HepG2 (cell line): ENCODE measurements around the gene LRRC8C.

ENCODE experiments used
- JUN ChIP-seq: sonication (generic); formaldehyde crosslinking; IDR thresholded peaks from 2 replicates; pipeline ENCODE4 v1.4.0; 2020; ENCODE audit warnings: mild to moderate bottlenecking, missing genetic modification reagents
- POLR2AphosphoS5 ChIP-seq: IDR thresholded peaks from 2 replicates; pipeline ENCODE4 v1.6.1; 2012; ENCODE audit warnings: low read depth, low read length
- RFX5 ChIP-seq: IDR thresholded peaks from 2 replicates; pipeline ENCODE4 v1.6.1; 2011; ENCODE audit warnings: low read depth, low read length, improper control_type of control experiment
- TAF1 ChIP-seq: sonication (generic); formaldehyde crosslinking; IDR thresholded peaks from 2 replicates; pipeline ENCODE4 v1.4.0; 2020; ENCODE audit warnings: missing genetic modification reagents
- TP53 ChIP-seq: sonication (generic); formaldehyde crosslinking; conservative IDR thresholded peaks from 2 replicates; pipeline ENCODE4 v1.4.0; 2020; ENCODE audit warnings: missing genetic modification reagents
- ZBTB20 ChIP-seq: sonication (generic); formaldehyde crosslinking; IDR thresholded peaks from 2 replicates; pipeline ENCODE4 v1.8.1; 2023; ENCODE audit warnings: missing genetic modification reagents, low read depth, mild to moderate bottlenecking, borderline replicate concordance
- TF ChIP-seq, protein P1 (sequence below): sonication (generic); formaldehyde crosslinking; IDR thresholded peaks from 2 replicates; pipeline ENCODE4 v1.4.0; 2020; ENCODE audit warnings: missing genetic modification reagents
- TF ChIP-seq, protein P2 (sequence below): sonication (generic); formaldehyde crosslinking; IDR thresholded peaks from 2 replicates; pipeline ENCODE4 v1.4.0; 2020; ENCODE audit warnings: missing genetic modification reagents
- TF ChIP-seq, protein P3 (sequence below): sonication (generic); formaldehyde crosslinking; IDR thresholded peaks from 2 replicates; pipeline ENCODE4 v1.5.0; 2020; ENCODE audit warnings: mild to moderate bottlenecking, missing genetic modification reagents, moderate library complexity
- TF ChIP-seq, protein P4 (sequence below): sonication (generic); formaldehyde crosslinking; IDR thresholded peaks from 2 replicates; pipeline ENCODE4 v1.4.0; 2020; ENCODE audit warnings: missing genetic modification reagents, mild to moderate bottlenecking, borderline replicate concordance
- TF ChIP-seq, protein P5 (sequence below): IDR thresholded peaks from 2 replicates; pipeline ENCODE4 v1.6.1; 2012; ENCODE audit warnings: low read length, improper control_type of control experiment

DNA sequence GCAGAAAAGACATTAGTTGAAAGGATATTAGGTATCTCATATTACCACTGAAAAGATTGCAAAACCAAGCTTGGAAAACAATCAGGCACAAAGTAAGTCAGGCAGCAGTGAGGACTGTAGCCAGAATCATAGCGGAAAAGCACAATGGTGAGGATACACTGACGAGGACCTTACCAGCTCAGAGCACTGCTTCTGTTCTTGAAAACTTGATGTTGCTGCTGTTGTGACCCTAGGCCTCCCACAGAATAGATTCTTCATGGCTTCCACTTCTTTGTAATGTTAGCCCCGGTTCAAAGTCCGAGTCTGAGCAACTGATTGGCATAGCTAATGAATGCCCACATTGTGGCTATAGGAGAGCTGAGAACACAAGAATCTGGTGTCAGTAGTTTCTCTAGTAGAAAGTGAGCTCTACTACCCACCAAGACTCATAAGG is 45.2 kb upstream of the LRRC8C start:
- TF ChIP-seq, protein P1, sequence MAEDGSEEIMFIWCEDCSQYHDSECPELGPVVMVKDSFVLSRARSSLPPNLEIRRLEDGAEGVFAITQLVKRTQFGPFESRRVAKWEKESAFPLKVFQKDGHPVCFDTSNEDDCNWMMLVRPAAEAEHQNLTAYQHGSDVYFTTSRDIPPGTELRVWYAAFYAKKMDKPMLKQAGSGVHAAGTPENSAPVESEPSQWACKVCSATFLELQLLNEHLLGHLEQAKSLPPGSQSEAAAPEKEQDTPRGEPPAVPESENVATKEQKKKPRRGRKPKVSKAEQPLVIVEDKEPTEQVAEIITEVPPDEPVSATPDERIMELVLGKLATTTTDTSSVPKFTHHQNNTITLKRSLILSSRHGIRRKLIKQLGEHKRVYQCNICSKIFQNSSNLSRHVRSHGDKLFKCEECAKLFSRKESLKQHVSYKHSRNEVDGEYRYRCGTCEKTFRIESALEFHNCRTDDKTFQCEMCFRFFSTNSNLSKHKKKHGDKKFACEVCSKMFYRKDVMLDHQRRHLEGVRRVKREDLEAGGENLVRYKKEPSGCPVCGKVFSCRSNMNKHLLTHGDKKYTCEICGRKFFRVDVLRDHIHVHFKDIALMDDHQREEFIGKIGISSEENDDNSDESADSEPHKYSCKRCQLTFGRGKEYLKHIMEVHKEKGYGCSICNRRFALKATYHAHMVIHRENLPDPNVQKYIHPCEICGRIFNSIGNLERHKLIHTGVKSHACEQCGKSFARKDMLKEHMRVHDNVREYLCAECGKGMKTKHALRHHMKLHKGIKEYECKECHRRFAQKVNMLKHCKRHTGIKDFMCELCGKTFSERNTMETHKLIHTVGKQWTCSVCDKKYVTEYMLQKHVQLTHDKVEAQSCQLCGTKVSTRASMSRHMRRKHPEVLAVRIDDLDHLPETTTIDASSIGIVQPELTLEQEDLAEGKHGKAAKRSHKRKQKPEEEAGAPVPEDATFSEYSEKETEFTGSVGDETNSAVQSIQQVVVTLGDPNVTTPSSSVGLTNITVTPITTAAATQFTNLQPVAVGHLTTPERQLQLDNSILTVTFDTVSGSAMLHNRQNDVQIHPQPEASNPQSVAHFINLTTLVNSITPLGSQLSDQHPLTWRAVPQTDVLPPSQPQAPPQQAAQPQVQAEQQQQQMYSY (CRISPR knock-in tag): no peak
- TF ChIP-seq JUN (CRISPR knock-in tag): no peak
- TF ChIP-seq, protein P2, sequence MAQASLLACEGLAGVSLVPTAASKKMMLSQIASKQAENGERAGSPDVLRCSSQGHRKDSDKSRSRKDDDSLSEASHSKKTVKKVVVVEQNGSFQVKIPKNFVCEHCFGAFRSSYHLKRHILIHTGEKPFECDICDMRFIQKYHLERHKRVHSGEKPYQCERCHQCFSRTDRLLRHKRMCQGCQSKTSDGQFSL (CRISPR knock-in tag): no peak
- TF ChIP-seq, protein P3, sequence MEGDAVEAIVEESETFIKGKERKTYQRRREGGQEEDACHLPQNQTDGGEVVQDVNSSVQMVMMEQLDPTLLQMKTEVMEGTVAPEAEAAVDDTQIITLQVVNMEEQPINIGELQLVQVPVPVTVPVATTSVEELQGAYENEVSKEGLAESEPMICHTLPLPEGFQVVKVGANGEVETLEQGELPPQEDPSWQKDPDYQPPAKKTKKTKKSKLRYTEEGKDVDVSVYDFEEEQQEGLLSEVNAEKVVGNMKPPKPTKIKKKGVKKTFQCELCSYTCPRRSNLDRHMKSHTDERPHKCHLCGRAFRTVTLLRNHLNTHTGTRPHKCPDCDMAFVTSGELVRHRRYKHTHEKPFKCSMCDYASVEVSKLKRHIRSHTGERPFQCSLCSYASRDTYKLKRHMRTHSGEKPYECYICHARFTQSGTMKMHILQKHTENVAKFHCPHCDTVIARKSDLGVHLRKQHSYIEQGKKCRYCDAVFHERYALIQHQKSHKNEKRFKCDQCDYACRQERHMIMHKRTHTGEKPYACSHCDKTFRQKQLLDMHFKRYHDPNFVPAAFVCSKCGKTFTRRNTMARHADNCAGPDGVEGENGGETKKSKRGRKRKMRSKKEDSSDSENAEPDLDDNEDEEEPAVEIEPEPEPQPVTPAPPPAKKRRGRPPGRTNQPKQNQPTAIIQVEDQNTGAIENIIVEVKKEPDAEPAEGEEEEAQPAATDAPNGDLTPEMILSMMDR (CRISPR knock-in tag): no peak
- TF ChIP-seq, protein P4, sequence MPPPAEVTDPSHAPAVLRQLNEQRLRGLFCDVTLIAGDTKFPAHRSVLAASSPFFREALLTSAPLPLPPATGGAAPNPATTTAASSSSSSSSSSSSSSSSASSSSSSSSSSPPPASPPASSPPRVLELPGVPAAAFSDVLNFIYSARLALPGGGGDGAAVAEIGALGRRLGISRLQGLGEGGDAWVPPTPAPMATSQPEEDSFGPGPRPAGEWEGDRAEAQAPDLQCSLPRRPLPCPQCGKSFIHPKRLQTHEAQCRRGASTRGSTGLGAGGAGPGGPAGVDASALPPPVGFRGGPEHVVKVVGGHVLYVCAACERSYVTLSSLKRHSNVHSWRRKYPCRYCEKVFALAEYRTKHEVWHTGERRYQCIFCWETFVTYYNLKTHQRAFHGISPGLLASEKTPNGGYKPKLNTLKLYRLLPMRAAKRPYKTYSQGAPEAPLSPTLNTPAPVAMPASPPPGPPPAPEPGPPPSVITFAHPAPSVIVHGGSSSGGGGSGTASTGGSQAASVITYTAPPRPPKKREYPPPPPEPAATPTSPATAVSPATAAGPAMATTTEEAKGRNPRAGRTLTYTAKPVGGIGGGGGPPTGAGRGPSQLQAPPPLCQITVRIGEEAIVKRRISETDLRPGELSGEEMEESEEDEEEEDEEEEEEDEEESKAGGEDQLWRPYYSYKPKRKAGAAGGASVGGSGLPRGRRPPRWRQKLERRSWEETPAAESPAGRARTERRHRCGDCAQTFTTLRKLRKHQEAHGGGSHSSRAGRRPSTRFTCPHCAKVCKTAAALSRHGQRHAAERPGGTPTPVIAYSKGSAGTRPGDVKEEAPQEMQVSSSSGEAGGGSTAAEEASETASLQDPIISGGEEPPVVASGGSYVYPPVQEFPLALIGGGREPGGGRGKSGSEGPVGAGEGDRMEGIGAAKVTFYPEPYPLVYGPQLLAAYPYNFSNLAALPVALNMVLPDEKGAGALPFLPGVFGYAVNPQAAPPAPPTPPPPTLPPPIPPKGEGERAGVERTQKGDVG: 0 out of 2 replicates have a peak, but pooled peaks have one; percentile 26
- TF ChIP-seq TAF1: no peak
- TF ChIP-seq RFX5: no peak
- no peak for TF ChIP-seq ZBTB20 (CRISPR knock-in tag)
- no peak for TF ChIP-seq POLR2AphosphoS5
- TF ChIP-seq, protein P5, sequence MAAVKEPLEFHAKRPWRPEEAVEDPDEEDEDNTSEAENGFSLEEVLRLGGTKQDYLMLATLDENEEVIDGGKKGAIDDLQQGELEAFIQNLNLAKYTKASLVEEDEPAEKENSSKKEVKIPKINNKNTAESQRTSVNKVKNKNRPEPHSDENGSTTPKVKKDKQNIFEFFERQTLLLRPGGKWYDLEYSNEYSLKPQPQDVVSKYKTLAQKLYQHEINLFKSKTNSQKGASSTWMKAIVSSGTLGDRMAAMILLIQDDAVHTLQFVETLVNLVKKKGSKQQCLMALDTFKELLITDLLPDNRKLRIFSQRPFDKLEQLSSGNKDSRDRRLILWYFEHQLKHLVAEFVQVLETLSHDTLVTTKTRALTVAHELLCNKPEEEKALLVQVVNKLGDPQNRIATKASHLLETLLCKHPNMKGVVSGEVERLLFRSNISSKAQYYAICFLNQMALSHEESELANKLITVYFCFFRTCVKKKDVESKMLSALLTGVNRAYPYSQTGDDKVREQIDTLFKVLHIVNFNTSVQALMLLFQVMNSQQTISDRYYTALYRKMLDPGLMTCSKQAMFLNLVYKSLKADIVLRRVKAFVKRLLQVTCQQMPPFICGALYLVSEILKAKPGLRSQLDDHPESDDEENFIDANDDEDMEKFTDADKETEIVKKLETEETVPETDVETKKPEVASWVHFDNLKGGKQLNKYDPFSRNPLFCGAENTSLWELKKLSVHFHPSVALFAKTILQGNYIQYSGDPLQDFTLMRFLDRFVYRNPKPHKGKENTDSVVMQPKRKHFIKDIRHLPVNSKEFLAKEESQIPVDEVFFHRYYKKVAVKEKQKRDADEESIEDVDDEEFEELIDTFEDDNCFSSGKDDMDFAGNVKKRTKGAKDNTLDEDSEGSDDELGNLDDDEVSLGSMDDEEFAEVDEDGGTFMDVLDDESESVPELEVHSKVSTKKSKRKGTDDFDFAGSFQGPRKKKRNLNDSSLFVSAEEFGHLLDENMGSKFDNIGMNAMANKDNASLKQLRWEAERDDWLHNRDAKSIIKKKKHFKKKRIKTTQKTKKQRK: no peak
- no peak for TF ChIP-seq TP53 (CRISPR knock-in tag)
